Naive thymus-derived CD4-positive, alpha-beta T cell (primary cell): ENCODE results near the gene GET4. TPM values are rescaled to one million over a fixed set of nuclear protein-coding genes. Genes with fewer than 3 reads are reported as not detected.

Experiments used
- ATAC-seq: fragments of 150-1000 bp; cut with Tn5 transposase; 2 replicates; pipeline ENCODE4 v1.10.0; 2021; ENCODE audit warnings: mild to moderate bottlenecking, moderate library complexity
- CTCF ChIA-PET: fragments of 350-600 bp; sonication (Branson Sonifier 250); formaldehyde crosslinking; loops from one replicate; lab custom pipeline; 2021; ENCODE audit warnings: antibody characterized with exemption; lab: Charles Lee
- POLR2A ChIA-PET: fragments of 350-600 bp; sonication (Branson Sonifier 250); formaldehyde crosslinking; loops from one replicate; lab custom pipeline; 2021; ENCODE audit warnings: antibody characterized with exemption, inconsistent platforms; lab: Charles Lee
- DNase-seq, 9 donors: peaks; one replicate each; pipeline versions ENCODE4 v3.0.0 to v3.0.0-alpha.2; 2020 to 2022; ENCODE audit warnings: mixed read lengths in 1 of 9
- H3K27ac ChIP-seq: one replicate; pipeline ENCODE4 v1.7.0; 2013; ENCODE audit warnings: mild to moderate bottlenecking, low read depth, low read length, moderate library complexity
- H3K27me3 ChIP-seq, 2 donors: one replicate each; pipeline ENCODE4 v1.7.0; 2013; ENCODE audit warnings: low read length in 2 of 2, mild to moderate bottlenecking in 2 of 2, moderate library complexity in 2 of 2; ENCODE audit not compliant: control insufficient read depth in 2 of 2, insufficient read depth in 2 of 2
- H3K36me3 ChIP-seq, 3 experiments: 1 replicate in 2 of 3; 2 replicates in 1 of 3; pipeline ENCODE4 v1.7.0; 2013; ENCODE audit warnings: low read length in 3 of 3, mild to moderate bottlenecking in 3 of 3, moderate library complexity in 1 of 3; ENCODE audit not compliant: insufficient read depth in 3 of 3, control insufficient read depth in 2 of 3
- H3K4me1 ChIP-seq, 2 donors: one replicate each; pipeline ENCODE4 v1.7.0; 2013; ENCODE audit warnings: low read length in 2 of 2, mild to moderate bottlenecking in 2 of 2, moderate library complexity in 1 of 2; ENCODE audit not compliant: control insufficient read depth in 2 of 2, insufficient read depth in 2 of 2
- H3K4me3 ChIP-seq: 2 replicates; pipeline ENCODE4 v1.7.0; 2013; ENCODE audit warnings: mild to moderate bottlenecking, low read length
- H3K9me3 ChIP-seq, 3 experiments: 1 replicate in 2 of 3; 2 replicates in 1 of 3; pipeline ENCODE4 v1.7.0; 2013; ENCODE audit warnings: low read length in 3 of 3; ENCODE audit not compliant: control insufficient read depth in 2 of 3
- H3K27ac Mint-ChIP-seq, 9 donors: one replicate each; pipeline ENCODE4 v1.8.0; 2020 to 2022; ENCODE audit warnings: mixed read lengths in 9 of 9, mild to moderate bottlenecking in 8 of 9, moderate library complexity in 5 of 9, inconsistent platforms in 2 of 9
- H3K27me3 Mint-ChIP-seq, 5 donors: one replicate each; pipeline ENCODE4 v1.8.0; 2021 to 2022; ENCODE audit warnings: mixed read lengths in 5 of 5, mild to moderate bottlenecking in 1 of 5
- H3K36me3 Mint-ChIP-seq, 5 donors: one replicate each; pipeline ENCODE4 v1.8.0; 2020 to 2022; ENCODE audit warnings: mixed read lengths in 5 of 5, mild to moderate bottlenecking in 3 of 5, inconsistent platforms in 1 of 5
- H3K4me1 Mint-ChIP-seq, 7 donors: one replicate each; pipeline ENCODE4 v1.8.0; 2020 to 2022; ENCODE audit warnings: mixed read lengths in 7 of 7, mild to moderate bottlenecking in 3 of 7, inconsistent platforms in 1 of 7
- H3K4me3 Mint-ChIP-seq, 10 donors: one replicate each; pipeline ENCODE4 v1.8.0; 2020 to 2022; ENCODE audit warnings: mild to moderate bottlenecking in 10 of 10, mixed read lengths in 10 of 10, moderate library complexity in 6 of 10, inconsistent platforms in 2 of 10
- H3K9me3 Mint-ChIP-seq, 11 donors: one replicate each; pipeline ENCODE4 v1.8.0; 2020 to 2022; ENCODE audit warnings: mixed read lengths in 11 of 11, mild to moderate bottlenecking in 4 of 11, inconsistent platforms in 1 of 11, moderate library complexity in 1 of 11
- intact Hi-C, 2 donors: fragments of 100-400 bp; cut with micrococcal nuclease; formaldehyde crosslinking; loops; one replicate each; pipeline ENCODE4 v1.15.1; 2023
- polyA plus RNA-seq, 2 donors: library from polyadenylated mRNA; unstranded; fragments of 300-500 nt; fragmentation: Illumina TruSeq; gene quantifications; one replicate each; pipeline ENCODE4 v1.2.3, GENCODE V29; 2021
- total RNA-seq, 6 experiments: library from RNA in 5 of 6; stranded (reverse) in 5 of 6; gene quantifications; 1 replicate in 5 of 6; 2 replicates in 1 of 6; pipeline ENCODE4 v1.2.3 and lab custom pipeline; 2021 to 2026

The GET4 gene
- total and polyA plus RNA-seq, 7 experiments from 2014 or later = 20.5 to 82.1 (median 51.8) TPM

GRCh38 chr7:836429-836828 lies 39.9 kb upstream of the GET4 start:
- H3K4me1 ChIP-seq = peaks cover 15 to 22% of the 10 kb centered on the region in 2 donors
- no peaks in the 10 kb centered on the region for H3K27me3 Mint-ChIP-seq
- H3K4me1 Mint-ChIP-seq = peaks cover 21 to 41% (median 34%) of the 10 kb centered on the region in 7 donors
- no peak overlapping the region for H3K4me3 ChIP-seq
- H3K36me3 Mint-ChIP-seq = peaks cover 3 to 34% (median 10%) of the 10 kb centered on the region in 5 donors
- ChIA-PET CTCF (interaction anchor here (0.7 to 2.2 kb wide), 2 partner anchors 17 to 36 kb away, joined by 3 to 10 read pairs; no protein-coding TSS in a partner anchor), POLR2A (no interaction called here)
- no peaks in the 10 kb centered on the region for H3K9me3 Mint-ChIP-seq
- H3K4me3 Mint-ChIP-seq = peak overlapping the region in 1 of 10 donors; percentile 72
- peaks cover 0 to 43% (median 6%) of the 10 kb centered on the region in 3 experiments for H3K36me3 ChIP-seq
- ATAC-seq (no peak), DNase-seq (no peak)
- H3K27me3 ChIP-seq = no peaks in the 10 kb centered on the region
- no peaks in the 10 kb centered on the region for H3K9me3 ChIP-seq
- intact Hi-C loops = loop anchor here in 1 of 2 donors (1.0 to 10.0 kb wide), 2 partner anchors 50 to 232 kb away; no protein-coding TSS in a partner anchor
- H3K27ac ChIP-seq = no peak overlapping the region
- H3K27ac Mint-ChIP-seq = peak overlapping the region in 7 of 9 donors; percentile 0 to 97 (median 70)

DNA sequence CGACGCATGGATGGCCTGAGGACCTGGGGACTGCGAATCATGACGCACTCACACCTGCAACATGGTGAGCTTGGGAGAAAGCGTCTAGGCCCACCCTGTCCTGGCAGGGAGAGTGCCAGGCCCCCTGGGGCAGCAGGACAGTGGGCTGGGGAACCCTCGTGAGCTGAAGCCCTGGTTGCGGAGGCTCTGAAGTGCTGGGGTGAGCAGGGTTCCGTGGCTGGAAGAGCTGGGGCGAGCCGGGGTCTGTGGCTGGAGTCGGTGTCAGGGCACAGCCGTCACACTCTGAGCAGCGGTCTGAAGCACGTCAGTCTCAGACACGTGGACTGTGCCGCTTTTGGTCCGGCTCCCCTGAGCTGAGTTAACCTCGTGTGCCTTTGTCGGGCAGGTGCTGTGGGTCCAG lies 39.4 kb upstream of the GET4 start:
- H3K36me3 ChIP-seq = peaks cover 0 to 46% (median 6%) of the 10 kb centered on the region in 3 experiments
- POLR2A ChIA-PET = no interaction called here
- H3K27ac ChIP-seq = no peak overlapping the region
- no peaks in the 10 kb centered on the region for H3K27me3 ChIP-seq
- peak overlapping the region in 5 of 9 donors; percentile 15 to 97 (median 49) for H3K27ac Mint-ChIP-seq
- ATAC-seq = no peak
- no peaks in the 10 kb centered on the region for H3K27me3 Mint-ChIP-seq
- H3K36me3 Mint-ChIP-seq = peaks cover 6 to 37% (median 10%) of the 10 kb centered on the region in 5 donors
- no peaks in the 10 kb centered on the region for H3K9me3 ChIP-seq
- intact Hi-C loops = loop anchor here in 1 of 2 donors (10.0 kb wide), 1 partner anchor 232 kb away; no protein-coding TSS in a partner anchor
- no peak overlapping the region for H3K4me3 Mint-ChIP-seq
- CTCF ChIA-PET = interaction anchor here (0.7 to 2.2 kb wide), 2 partner anchors 16 to 35 kb away, joined by 3 to 10 read pairs; no protein-coding TSS in a partner anchor
- peaks cover 18 to 36% (median 28%) of the 10 kb centered on the region in 7 donors for H3K4me1 Mint-ChIP-seq
- no peaks in the 10 kb centered on the region for H3K9me3 Mint-ChIP-seq
- DNase-seq = no peak
- peaks cover 9 to 17% of the 10 kb centered on the region in 2 donors for H3K4me1 ChIP-seq
- no peak overlapping the region for H3K4me3 ChIP-seq

DNA sequence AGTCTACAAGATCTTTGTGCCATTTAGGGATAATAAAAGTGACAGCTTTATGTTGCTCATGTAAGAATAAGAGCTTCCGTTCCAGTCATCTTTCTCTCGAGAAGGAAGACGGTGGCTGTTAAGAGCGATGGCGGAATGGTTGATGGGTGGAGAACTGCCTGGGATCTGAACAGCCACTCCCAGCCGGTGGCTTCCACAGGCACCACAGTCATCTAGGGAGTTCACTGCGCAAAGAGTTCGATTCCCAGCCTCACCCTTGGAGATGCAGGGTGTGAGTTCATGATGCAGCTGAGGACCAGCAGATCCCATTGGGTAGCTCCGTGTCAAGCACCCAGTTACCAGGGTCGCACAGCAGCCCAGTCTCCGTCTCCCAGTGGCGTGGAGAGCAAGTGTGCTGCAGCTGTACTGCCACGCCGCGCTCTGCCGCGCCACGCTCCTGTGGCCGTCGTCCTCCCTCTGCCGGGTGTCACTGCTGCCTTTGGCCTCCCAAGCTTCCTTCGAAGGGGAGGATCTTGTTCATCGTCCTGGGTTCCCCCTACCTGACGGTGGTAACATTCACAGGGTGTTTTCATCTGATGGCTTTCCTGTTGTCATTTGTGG lies 36.3 kb upstream of the GET4 start:
- DNase-seq = no peak
- H3K4me1 ChIP-seq = peaks cover 0 to 6% of the 10 kb centered on the region in 2 donors
- no peak for ATAC-seq
- H3K27ac ChIP-seq = no peak overlapping the region
- H3K4me3 Mint-ChIP-seq = no peak overlapping the region
- ChIA-PET POLR2A (interaction anchor here (0.9 kb wide), 1 partner anchor 45 kb away, joined by 5 read pairs; no protein-coding TSS in a partner anchor), CTCF (no interaction called here)
- H3K4me3 ChIP-seq = no peak overlapping the region
- H3K27ac Mint-ChIP-seq = no peak overlapping the region
- H3K9me3 Mint-ChIP-seq = no peaks in the 10 kb centered on the region
- H3K27me3 ChIP-seq = no peaks in the 10 kb centered on the region
- no peaks in the 10 kb centered on the region for H3K9me3 ChIP-seq
- H3K27me3 Mint-ChIP-seq = no peaks in the 10 kb centered on the region
- H3K36me3 Mint-ChIP-seq = peaks cover 5 to 56% (median 21%) of the 10 kb centered on the region in 5 donors
- peaks cover 5 to 24% (median 11%) of the 10 kb centered on the region in 7 donors for H3K4me1 Mint-ChIP-seq
- peaks cover 0 to 77% (median 14%) of the 10 kb centered on the region in 3 experiments for H3K36me3 ChIP-seq
- intact Hi-C loops = no loop called here

DNA sequence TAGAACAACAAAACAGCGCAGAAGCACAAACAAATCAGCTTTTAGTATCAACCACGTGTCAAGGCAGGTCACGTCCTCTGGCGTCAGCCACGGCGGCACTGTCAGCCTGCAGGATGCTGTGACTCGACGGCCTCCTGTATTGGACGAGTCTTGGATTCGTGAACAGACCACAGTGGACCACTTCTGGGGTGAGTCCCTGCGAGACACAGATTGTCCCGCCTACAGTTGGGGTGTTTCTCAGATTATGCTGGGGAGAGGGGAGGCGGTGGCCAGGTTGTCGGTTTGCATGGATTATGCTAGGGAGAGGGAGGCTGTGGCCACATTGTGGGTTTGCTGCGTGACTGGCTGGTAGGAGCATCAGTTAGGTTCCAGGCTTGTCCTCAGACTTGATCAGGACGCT lies 34.4 kb upstream of the GET4 start:
- Mint-ChIP-seq H3K27ac (peak overlapping the region in 1 of 9 donors; percentile 18), H3K36me3 (peaks cover 5 to 52% (median 27%) of the 10 kb centered on the region in 5 donors), H3K4me3 (no peak overlapping the region), H3K9me3 (no peaks in the 10 kb centered on the region), H3K27me3 (no peaks in the 10 kb centered on the region), H3K4me1 (peaks cover 0 to 7% (median 2%) of the 10 kb centered on the region in 7 donors)
- no peak for DNase-seq
- CTCF ChIA-PET = interaction anchor here (0.7 kb wide), 1 partner anchor 510 kb away, joined by 3 read pairs; no protein-coding TSS in a partner anchor
- H3K9me3 ChIP-seq = no peaks in the 10 kb centered on the region
- H3K4me3 ChIP-seq = no peak overlapping the region
- H3K4me1 ChIP-seq = no peaks in the 10 kb centered on the region
- H3K27me3 ChIP-seq = no peaks in the 10 kb centered on the region
- no peak for ATAC-seq
- POLR2A ChIA-PET = interaction anchor here (1.0 kb wide), 1 partner anchor 13 kb away, joined by 3 read pairs; no protein-coding TSS in a partner anchor
- peaks cover 0 to 65% (median 14%) of the 10 kb centered on the region in 3 experiments for H3K36me3 ChIP-seq
- intact Hi-C loops = no loop called here
- H3K27ac ChIP-seq = no peak overlapping the region

DNA sequence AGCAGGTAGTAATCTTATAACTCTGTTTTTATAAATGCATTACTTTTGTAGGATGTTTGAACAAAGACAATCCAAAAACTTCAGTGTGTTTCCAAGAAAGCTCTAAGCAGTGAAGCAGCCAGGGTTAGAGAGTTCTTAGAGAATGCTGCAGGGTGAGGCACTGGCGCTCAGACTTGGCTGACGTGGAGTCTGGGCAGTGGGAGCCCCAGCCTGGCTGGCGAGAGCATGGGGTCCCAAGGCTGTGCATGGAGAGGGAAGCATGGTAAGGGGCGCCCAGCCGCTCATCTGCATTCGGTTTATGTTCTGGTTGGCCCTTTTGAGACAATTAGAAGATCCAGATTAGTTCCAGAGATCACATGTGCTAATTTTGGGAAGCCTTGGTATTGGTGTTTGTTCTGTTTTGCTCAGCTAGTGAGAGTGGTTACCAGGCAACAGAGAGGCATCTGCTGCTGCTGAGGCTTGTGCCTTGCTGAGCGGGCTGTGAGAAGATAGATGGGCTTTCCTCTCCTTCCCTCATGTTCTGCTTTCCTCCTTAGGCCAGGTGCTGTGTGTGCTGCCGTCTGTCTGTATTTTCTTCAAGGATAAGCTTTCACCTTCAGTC lies 33.8 kb upstream of the GET4 start:
- H3K9me3 ChIP-seq = no peaks in the 10 kb centered on the region
- H3K27me3 Mint-ChIP-seq = no peaks in the 10 kb centered on the region
- no peaks in the 10 kb centered on the region for H3K27me3 ChIP-seq
- no peaks in the 10 kb centered on the region for H3K9me3 Mint-ChIP-seq
- H3K36me3 ChIP-seq = peaks cover 0 to 59% (median 14%) of the 10 kb centered on the region in 3 experiments
- ChIA-PET CTCF (no interaction called here), POLR2A (no interaction called here)
- no peak for DNase-seq
- no peak overlapping the region for H3K27ac ChIP-seq
- no peak overlapping the region for H3K4me3 Mint-ChIP-seq
- H3K4me1 Mint-ChIP-seq = peaks cover 0 to 2% (median 0%) of the 10 kb centered on the region in 7 donors
- no peak overlapping the region for H3K4me3 ChIP-seq
- H3K4me1 ChIP-seq = no peaks in the 10 kb centered on the region
- no peak overlapping the region for H3K27ac Mint-ChIP-seq
- H3K36me3 Mint-ChIP-seq = peaks cover 5 to 48% (median 27%) of the 10 kb centered on the region in 5 donors
- ATAC-seq = no peak
- intact Hi-C loops = no loop called here

GRCh38 chr7:843230-843629 lies 33.1 kb upstream of the GET4 start:
- Histone ChIP-seq H3K4me3 (no peak overlapping the region), H3K27me3 (no peaks in the 10 kb centered on the region), H3K36me3 (peaks cover 0 to 57% (median 14%) of the 10 kb centered on the region in 3 experiments), H3K4me1 (no peaks in the 10 kb centered on the region), H3K9me3 (no peaks in the 10 kb centered on the region), H3K27ac (no peak overlapping the region)
- DNase-seq = no peak
- Mint-ChIP-seq H3K4me1 (no peaks in the 10 kb centered on the region), H3K9me3 (no peaks in the 10 kb centered on the region), H3K4me3 (no peak overlapping the region), H3K36me3 (peaks cover 7 to 49% (median 29%) of the 10 kb centered on the region in 5 donors), H3K27me3 (no peaks in the 10 kb centered on the region), H3K27ac (no peak overlapping the region)
- POLR2A ChIA-PET = no interaction called here
- ATAC-seq = no peak
- CTCF ChIA-PET = no interaction called here
- intact Hi-C loops = no loop called here
